ENCODE results near the gene HOXA9.

The HOXA9 gene

GRCh38 chr7:27165089-27165995 lies at the start of gene HOXA9:
Gene HOXA9, minus strand, starts transcription at chr7:27165537. Its CDS starts 80 bp downstream, at chr7:27165457.
- DNase-seq, result peak; percentile 88

DNA sequence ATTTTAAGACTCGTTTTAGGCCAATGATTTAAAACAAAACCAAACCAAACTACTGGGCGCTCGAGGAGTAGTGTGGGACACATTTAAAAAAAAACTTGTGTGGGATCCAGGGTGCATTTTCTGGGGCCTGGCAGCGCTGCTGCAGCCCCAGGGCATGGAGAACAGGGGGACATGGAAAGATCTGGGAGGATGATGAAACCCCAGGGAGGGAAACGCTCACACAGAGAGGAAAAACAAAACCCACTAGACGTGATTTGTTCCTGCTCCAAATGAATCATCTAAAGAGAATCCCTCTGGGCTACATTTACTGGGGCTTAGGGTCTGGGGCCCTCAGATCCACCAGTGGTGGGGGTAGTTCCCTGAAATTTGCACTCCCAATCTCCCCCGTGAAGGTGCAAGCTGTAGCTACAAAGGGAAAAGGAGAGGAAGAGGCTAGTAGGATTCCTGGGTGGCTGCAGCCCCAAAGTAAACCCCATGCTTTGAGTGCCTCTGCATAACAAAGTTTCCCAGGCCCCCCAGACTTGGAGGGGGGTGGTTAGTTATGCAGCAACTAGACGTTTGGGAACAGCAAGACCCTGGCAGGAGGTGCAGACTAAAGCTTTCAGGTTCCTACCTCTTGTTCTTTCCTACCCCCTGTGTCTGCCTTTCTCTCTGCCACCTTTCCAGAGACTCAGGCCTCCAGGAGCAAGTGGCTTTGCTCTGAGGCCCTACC lies 49.1 kb upstream of the HOXA9 start:
- no peak for DNase-seq

DNA sequence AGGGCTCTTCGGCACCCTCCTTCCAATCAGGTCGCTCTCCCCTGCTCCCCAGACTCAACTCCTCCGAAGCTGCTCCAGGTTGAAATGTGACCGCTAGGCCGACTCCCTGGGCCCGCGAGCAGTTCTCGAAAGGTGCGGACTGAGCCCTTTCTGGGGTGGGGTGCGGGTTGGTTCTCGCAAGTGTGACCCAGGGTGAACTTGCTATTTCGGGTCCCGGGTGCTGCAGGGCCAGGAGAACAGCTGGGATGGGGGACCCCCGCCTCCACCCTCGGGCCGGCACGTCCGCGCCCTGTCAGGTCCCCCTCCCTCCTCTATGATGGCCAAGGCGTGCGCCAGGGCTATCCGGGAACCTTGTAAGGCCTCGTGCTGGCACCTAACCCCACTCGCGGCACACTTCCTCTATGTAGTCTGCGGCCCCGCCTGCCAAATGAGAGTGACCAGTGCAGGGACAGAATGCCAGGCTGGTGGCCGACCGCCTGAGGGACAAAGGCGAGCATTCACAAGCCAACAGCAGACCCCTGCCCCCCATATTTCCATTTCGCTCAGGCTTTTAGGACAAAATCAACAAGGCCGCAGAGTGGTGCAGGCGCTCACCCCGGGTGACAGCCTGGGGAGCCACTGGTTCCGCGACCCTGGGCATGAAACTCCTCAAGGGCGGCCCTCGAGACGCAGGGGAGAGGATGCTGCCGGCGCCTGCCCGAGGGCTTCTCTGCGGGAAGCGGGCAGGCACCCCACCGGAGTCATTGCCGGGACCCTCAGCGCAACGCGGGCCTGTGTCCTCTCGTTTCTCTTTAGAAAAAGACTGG lies 48.3 kb upstream of the HOXA9 start:
- DNase-seq, result no peak

- DNase-seq, result no peak
Measured at GRCh38 chr7:27212497-27213432, 47.4 kb upstream of the HOXA9 start.

DNA sequence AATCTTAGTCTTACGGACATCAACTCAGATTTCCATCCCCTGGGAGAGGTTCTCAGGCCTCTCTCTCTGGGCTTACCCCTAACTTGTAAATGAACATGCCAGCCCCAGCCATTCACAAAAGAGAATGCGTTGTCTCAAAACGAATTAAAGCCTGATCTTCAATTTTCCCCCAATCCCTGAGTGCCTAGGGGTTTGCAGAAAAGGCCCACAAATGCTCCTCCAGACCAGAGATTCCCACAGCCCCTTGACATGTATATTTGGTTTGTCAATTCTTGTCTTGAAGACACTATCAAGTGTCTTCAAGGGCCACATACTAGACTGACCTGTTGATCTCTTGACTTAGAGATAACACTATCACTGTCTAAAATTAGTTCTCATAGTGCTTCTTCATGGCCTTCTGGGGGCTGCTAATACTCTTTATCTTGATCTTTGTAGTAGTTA lies 46.4 kb upstream of the HOXA9 start:
- no peak for DNase-seq

DNA sequence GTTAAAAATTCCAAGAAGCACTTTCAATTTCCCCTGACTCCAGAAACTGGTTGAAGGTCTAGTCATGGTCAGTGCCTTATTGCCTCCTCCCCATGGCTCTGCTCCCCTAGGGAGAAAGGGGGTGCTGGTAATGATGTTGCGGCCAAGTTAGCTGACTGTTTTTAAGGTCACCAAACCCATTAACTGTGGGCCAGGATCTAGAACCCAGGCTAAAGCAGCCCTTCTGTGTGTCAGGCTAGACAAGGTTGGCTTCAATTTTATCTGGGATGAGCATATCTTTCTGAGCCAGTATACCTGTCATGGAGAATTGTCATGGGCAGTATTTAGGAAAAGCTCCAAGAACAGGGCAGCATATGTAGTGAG lies 45.7 kb upstream of the HOXA9 start:
- DNase-seq, result no peak

DNA sequence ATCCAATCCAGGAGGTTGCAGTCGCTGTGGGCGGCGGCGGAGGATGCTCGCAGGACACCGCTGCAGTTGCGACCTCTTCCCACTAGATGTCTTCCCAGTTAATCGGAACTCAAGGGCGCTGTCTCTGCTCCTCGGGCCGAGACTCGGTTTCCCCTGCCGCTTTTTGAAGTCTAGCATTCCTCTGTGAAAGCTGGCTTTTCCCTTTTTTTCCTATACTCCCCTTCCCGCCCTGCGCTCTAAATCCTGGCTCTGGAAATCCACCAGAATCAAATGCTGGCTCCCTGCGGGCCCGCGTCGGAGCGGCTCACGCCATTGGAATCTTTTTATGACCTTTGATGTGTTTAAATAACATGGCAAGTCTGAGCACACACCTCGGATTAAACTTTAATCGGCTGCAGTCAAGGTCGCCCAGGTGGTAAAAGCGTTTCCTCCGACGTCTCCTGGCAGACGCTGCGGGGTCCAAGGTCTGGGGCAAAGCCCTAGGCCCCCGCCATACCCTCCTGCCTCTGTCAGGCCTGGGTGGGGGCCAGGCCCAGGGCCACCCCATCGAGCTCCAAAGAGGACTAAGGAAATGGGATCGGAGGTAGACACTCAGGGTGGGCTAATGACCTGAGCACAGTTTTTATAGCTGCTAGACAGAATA lies 45.2 kb upstream of the HOXA9 start:
- no peak for DNase-seq

- DNase-seq, result no peak
Measured at GRCh38 chr7:27209933-27210440, 44.6 kb upstream of the HOXA9 start.

- no peak for DNase-seq
Measured at GRCh38 chr7:27208998-27209397, 43.7 kb upstream of the HOXA9 start.

GRCh38 chr7:27207348-27207985 lies 42.1 kb upstream of the HOXA9 start:
- no peak for DNase-seq

DNA sequence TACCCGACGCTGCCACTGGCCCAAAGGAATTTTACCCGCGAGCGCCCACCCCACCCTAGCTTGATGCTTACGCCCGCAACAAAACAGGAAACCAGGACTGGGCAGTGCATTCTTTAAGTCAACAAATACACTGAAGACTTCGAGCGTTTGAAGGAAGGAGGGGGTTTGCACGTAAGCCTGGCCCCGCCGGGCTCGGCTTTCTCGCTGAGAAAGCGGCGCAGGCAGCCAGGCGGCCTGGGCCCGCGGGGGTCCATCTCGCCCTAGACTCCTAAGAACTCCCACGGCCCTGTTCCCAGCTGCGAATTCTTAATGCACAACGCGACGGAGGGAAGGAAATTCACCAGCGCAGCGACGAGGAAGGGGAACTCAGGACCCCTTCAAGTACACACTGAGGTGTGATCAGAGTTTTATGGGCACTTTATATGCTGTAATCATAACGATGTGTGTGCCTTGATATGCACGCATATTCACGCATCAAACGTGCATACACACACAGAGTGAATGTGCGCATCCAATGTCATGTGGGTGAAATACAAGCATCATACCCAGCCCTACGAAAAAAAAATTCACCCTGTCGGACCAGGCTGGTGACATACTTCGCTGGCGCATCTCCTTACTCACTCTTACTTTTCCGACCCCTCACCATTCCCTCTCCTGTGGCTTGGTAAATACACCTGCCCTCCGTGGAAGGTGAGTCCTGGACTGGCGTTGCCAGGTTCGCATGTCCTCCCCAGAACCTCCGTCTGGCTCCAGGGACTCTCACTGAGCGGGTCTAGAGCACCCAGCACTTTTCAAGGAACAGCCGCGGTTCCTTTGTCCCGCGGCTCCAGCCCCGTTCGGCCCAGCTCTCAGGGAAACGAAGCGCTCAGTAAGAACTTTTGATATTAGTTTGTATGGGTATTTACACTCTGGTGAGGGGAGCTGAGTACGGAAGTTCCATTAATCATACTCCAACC lies 40.3 kb upstream of the HOXA9 start:
- no peak for DNase-seq

DNA sequence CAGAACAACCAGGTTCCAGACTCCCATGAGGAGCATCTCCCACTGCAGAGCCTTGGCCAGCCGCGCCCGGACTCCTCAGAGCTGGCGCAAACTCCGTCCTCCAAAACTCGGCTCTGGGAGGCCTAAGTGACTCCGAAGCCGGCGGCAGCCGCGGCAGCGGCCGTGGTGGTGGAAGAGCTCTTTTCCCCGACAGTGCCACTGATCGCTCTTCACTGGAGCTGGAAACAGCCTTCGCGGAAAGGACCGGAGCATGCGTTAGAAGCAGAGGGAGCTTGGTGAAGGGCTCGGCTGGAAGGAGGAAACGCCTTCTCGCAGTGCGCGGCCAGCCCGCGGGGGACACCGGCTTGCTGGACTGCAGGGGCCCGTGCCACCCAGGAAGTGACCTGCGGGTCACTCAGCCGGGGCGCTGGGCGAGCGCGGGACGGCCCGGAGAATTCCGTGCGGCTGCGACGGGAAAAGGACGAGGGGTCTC lies 39.5 kb upstream of the HOXA9 start:
- no peak for DNase-seq

- DNase-seq, result no peak
Measured at GRCh38 chr7:27203964-27204594, 38.7 kb upstream of the HOXA9 start.

DNA sequence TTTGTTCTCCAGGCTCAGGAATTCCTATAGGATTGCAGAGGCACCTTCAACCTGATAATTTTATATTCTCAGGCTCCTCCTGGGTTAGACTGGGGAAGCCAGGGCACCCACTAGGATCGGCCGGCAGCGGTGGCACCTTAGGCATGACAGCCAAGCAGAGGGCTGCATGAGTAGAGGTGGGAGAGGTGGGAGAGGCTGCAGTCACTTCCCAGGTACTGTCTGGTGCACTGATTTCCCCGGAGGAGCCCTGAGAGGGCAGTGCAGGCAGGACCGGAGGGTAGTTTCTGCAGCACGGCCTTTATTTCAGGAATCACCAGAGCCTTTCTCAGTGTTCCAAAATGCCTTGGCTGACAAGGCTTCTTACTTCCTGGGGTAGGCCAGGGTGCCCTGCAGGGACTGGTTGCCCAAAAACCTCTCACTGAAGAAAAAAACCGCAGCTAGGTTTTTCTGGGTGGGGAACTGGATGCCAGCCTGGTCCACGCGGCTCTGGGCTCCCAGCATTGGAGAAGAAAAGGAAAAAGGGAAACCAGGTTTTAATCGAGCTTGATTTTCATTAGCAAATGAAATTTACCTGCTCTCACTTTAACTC lies 38.1 kb upstream of the HOXA9 start:
- no peak for DNase-seq

GRCh38 chr7:27202862-27203134 lies 37.5 kb upstream of the HOXA9 start:
- no peak for DNase-seq

- DNase-seq, result no peak
Measured at GRCh38 chr7:27202018-27202861, 36.9 kb upstream of the HOXA9 start.

GRCh38 chr7:27201580-27202017 lies 36.3 kb upstream of the HOXA9 start:
- no peak for DNase-seq

All from DMS 273 treated with DMSO at 0.1 percent for 48 hours (cell line).